ENCODE measurements around the gene GSTM3.

GSTM3 gene

DNA sequence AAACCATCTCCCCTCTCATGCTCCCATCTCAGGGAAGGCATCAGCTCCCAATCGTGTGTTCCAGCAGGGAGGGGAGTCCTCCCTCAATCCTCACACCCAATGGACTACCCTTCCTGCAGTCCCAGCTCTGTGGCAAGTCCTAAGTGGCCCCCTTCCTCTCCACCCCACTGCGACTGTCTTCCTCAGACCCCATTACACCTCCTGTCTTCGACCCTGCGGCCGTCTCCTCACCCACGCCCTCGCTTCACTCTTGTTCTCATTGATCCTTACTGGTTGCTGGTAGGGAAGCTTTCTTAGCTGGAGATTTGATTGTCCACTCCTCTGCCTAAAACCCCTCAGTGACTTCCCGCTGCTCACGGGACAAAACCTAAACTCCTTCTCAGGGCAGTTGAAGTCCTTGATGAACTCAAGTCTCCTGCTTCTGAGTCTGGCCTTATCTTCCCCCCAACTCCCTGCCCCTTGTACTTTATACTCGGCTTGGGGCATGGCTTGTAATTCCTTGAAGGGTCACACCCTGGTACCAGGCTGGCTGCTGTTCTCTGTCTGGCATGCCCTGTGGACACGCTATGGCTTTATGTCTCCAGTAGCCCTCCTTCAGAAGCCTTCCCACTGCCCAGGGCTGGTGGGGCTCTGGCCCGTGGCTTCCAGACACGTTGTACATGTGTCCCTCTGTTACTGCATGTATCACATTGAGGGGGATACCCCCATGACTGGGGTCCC lies 25.2 kb upstream of the GSTM3 start:
- Histone ChIP-seq H3K4me3 (ENCODE audit: low read depth, low read length) (no peak overlapping the region), H3K9me3 (ENCODE audit: control insufficient read depth, insufficient read depth, low read depth, low read length) (no peaks in the 10 kb centered on the region), H3K27ac (ENCODE audit: extremely low read depth, low read depth, low read length) (no peak overlapping the region), H3K4me1 (ENCODE audit: control insufficient read depth, insufficient read depth, low read length) (no peaks in the 10 kb centered on the region), H3K36me3 (ENCODE audit: control insufficient read depth in 2 of 2, insufficient read depth in 1 of 2, low read length in 2 of 2) (no peaks in the 10 kb centered on the region)
- ChIA-PET POLR2A (no interaction called here), CTCF (interaction anchor here (1.1 to 2.1 kb wide), 3 partner anchors 8 to 128 kb away, joined by 4 to 11 read pairs (median 4); no protein-coding TSS in a partner anchor)
- TF ChIP-seq, protein P1, sequence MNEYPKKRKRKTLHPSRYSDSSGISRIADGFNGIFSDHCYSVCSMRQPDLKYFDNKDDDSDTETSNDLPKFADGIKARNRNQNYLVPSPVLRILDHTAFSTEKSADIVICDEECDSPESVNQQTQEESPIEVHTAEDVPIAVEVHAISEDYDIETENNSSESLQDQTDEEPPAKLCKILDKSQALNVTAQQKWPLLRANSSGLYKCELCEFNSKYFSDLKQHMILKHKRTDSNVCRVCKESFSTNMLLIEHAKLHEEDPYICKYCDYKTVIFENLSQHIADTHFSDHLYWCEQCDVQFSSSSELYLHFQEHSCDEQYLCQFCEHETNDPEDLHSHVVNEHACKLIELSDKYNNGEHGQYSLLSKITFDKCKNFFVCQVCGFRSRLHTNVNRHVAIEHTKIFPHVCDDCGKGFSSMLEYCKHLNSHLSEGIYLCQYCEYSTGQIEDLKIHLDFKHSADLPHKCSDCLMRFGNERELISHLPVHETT (tag by site-specific recombination; IDR thresholded peaks at IDR 0.05), result no peak
- TF ChIP-seq, protein P2, sequence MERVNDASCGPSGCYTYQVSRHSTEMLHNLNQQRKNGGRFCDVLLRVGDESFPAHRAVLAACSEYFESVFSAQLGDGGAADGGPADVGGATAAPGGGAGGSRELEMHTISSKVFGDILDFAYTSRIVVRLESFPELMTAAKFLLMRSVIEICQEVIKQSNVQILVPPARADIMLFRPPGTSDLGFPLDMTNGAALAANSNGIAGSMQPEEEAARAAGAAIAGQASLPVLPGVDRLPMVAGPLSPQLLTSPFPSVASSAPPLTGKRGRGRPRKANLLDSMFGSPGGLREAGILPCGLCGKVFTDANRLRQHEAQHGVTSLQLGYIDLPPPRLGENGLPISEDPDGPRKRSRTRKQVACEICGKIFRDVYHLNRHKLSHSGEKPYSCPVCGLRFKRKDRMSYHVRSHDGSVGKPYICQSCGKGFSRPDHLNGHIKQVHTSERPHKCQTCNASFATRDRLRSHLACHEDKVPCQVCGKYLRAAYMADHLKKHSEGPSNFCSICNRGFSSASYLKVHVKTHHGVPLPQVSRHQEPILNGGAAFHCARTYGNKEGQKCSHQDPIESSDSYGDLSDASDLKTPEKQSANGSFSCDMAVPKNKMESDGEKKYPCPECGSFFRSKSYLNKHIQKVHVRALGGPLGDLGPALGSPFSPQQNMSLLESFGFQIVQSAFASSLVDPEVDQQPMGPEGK (tag by site-specific recombination; IDR thresholded peaks at IDR 0.05), result no peak
- TF ChIP-seq MEIS1 (CRISPR knock-in tag; IDR thresholded peaks at IDR 0.05; ENCODE audit: borderline replicate concordance) (no peak), ZSCAN16 (tag by site-specific recombination; IDR thresholded peaks at IDR 0.05) (no peak), HOXA7 (CRISPR knock-in tag; IDR thresholded peaks at IDR 0.05; ENCODE audit: borderline replicate concordance) (no peak), TCF7L2 (IDR thresholded peaks at IDR 0.05; ENCODE audit: borderline replicate concordance, low read depth, low read length) (no peak), ZNF473 (tag by site-specific recombination; IDR thresholded peaks at IDR 0.05) (no peak), FEZF1 (tag by site-specific recombination; IDR thresholded peaks at IDR 0.05) (no peak), GLI2 (tag by site-specific recombination; IDR thresholded peaks at IDR 0.05; ENCODE audit: borderline replicate concordance, low read depth) (no peak)

DNA sequence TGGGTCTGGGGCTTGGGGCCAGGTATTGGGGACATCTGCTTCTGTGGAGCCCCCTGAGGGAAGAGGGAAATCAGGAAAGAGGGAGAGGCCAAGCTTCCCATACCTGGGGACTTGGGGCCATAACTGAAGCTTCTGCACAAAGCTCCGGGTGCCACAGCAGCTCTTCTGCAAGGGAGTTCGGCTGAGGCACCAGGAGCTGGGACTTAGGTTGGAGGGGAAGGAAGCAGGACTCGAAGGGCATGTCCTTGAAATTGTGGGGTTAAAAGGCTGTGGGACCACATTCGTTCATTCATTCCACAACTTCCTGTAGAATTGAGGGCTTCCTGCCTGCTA lies 24.6 kb upstream of the GSTM3 start:
- Histone ChIP-seq H3K36me3 (ENCODE audit: control insufficient read depth in 2 of 2, insufficient read depth in 1 of 2, low read length in 2 of 2) (no peaks in the 10 kb centered on the region), H3K9me3 (ENCODE audit: control insufficient read depth, insufficient read depth, low read depth, low read length) (no peaks in the 10 kb centered on the region), H3K4me3 (ENCODE audit: low read depth, low read length) (no peak overlapping the region), H3K4me1 (ENCODE audit: control insufficient read depth, insufficient read depth, low read length) (no peaks in the 10 kb centered on the region), H3K27ac (ENCODE audit: extremely low read depth, low read depth, low read length) (no peak overlapping the region)
- TF ChIP-seq ZNF548 (tag by site-specific recombination; IDR thresholded peaks at IDR 0.05) (no peak), ZNF350 (tag by site-specific recombination; IDR thresholded peaks at IDR 0.05) (no peak), ZNF621 (tag by site-specific recombination; IDR thresholded peaks at IDR 0.05) (no peak), GLI2 (tag by site-specific recombination; IDR thresholded peaks at IDR 0.05; ENCODE audit: borderline replicate concordance, low read depth) (no peak), ZNF24 (tag by site-specific recombination; IDR thresholded peaks at IDR 0.05) (no peak), ZNF629 (tag by site-specific recombination; IDR thresholded peaks at IDR 0.05) (no peak), MEIS1 (CRISPR knock-in tag; IDR thresholded peaks at IDR 0.05; ENCODE audit: borderline replicate concordance) (no peak), ZNF221 (tag by site-specific recombination; IDR thresholded peaks at IDR 0.05; ENCODE audit: borderline replicate concordance) (no peak), ZNF394 (tag by site-specific recombination; IDR thresholded peaks at IDR 0.05; ENCODE audit: borderline replicate concordance) (no peak), SETDB1 (IDR thresholded peaks at IDR 0.05; ENCODE audit: insufficient read length, low read length) (no peak), ZNF623 (tag by site-specific recombination; IDR thresholded peaks at IDR 0.05) (no peak), SP2 (tag by site-specific recombination; IDR thresholded peaks at IDR 0.05) (no peak), ZNF660 (tag by site-specific recombination; IDR thresholded peaks at IDR 0.05) (no peak), ZNF121 (tag by site-specific recombination; IDR thresholded peaks at IDR 0.05) (no peak), ZNF292 (tag by site-specific recombination; IDR thresholded peaks at IDR 0.05; ENCODE audit: borderline replicate concordance, low read depth) (no peak), ZNF654 (tag by site-specific recombination; IDR thresholded peaks at IDR 0.05; ENCODE audit: low read depth) (no peak), YY2 (tag by site-specific recombination; IDR thresholded peaks at IDR 0.05) (no peak)
- POLR2A ChIA-PET, result no interaction called here
- CTCF ChIA-PET, result interaction anchor here (1.1 to 2.1 kb wide), 3 partner anchors 9 to 128 kb away, joined by 4 to 11 read pairs (median 4); no protein-coding TSS in a partner anchor

Measured in HEK293 (cell line).